ENCODE measurements around the gene SUSD2. TPM values are rescaled to one million over a fixed set of nuclear protein-coding genes. Genes with fewer than 3 reads are reported as not detected.

Gene SUSD2
- total and polyA plus RNA-seq, 2 of the 8 experiments (the other 6 are each of a cell fraction or from before 2014, with no cell fraction given) = 2.0 to 4.8 TPM

DNA sequence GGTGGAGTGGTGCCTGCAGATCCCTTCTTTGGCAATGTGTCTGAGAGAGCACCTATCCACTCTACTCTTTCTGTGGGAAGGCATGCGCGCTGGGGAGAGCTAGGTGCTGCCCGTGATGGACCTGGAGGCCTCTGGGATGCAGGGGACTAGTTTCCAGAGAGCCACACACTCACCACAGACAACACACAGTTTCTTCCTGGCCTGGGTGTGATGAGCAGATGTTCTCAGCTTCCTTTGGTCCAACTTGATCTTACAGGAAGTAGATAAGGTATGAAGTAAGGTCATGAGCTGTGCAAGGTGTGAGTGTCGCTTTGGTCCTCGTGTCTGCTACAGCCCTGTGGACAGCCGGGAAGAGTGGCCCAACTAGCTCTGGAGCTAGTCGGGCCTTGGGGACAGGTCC lies 27.3 kb upstream of the SUSD2 start:
- FAIRE-seq = no peak
- Histone ChIP-seq H4K8ac (ENCODE audit: extremely low read depth, insufficient read depth, low read length) (no peak overlapping the region), H2BK5ac (ENCODE audit: low read depth, low read length) (no peak overlapping the region), H3K27ac (ENCODE audit: low read depth, low read length) (no peak overlapping the region), H3K9me3 (ENCODE audit: insufficient read depth in 2 of 2, low read depth in 1 of 2, low read length in 1 of 2) (no peaks in the 10 kb centered on the region), H3K4me1 (replicated peaks in 1 of 4; ENCODE audit: control insufficient read depth in 3 of 4, insufficient read depth in 4 of 4, low read length in 3 of 4) (peaks cover 0 to 22% (median 11%) of the 10 kb centered on the region in 4 experiments; a peak in 6 of 7 replicates), H3K23ac (ENCODE audit: insufficient read length) (no peak overlapping the region), H4K5ac (ENCODE audit: insufficient read length, low read depth, low read length) (no peak overlapping the region), H3K36me3 (ENCODE audit: control insufficient read depth in 2 of 4, insufficient read depth in 4 of 4, low read length in 3 of 4) (no peaks in the 10 kb centered on the region), H3K14ac (ENCODE audit: insufficient read length) (no peak overlapping the region), H2BK15ac (ENCODE audit: low read length) (no peak overlapping the region; the same call in 1 of the 2 replicates), H2AK5ac (ENCODE audit: low read depth, low read length) (no peak overlapping the region), H2BK20ac (ENCODE audit: low read length) (no peak overlapping the region), H3K4ac (replicated peaks; ENCODE audit: insufficient read length, low read depth, low read length) (no peak overlapping the region), H3K56ac (replicated peaks; ENCODE audit: insufficient read length, low read depth, low read length) (no peak overlapping the region), H3K18ac (ENCODE audit: extremely low read depth, low read length) (no peak overlapping the region), H3K23me2 (ENCODE audit: low read depth, low read length) (peaks cover 10% of the 10 kb centered on the region), H2BK120ac (replicated peaks; ENCODE audit: low read depth, low read length) (no peak overlapping the region), H3K79me2 (ENCODE audit: control insufficient read depth in 1 of 2, insufficient read depth in 2 of 2, low read length in 2 of 2) (no peaks in the 10 kb centered on the region), H3K79me1 (ENCODE audit: low read depth, low read length) (no peaks in the 10 kb centered on the region), H4K91ac (replicated peaks; ENCODE audit: insufficient read length, low read length) (no peak overlapping the region), H3K27me3 (replicated peaks in 1 of 4; ENCODE audit: control insufficient read depth in 3 of 4, extremely low read depth in 1 of 4, insufficient read depth in 3 of 4, low read length in 3 of 4) (peaks cover 0 to 6% (median 1%) of the 10 kb centered on the region in 4 experiments; a peak in 3 of 7 replicates), H4K20me1 (replicated peaks in 1 of 2; ENCODE audit: control insufficient read depth in 1 of 2, insufficient read depth in 2 of 2, low read length in 2 of 2) (peaks cover 5 to 7% of the 10 kb centered on the region in 2 experiments), H3K4me3 (ENCODE audit: extremely low read depth in 1 of 4, insufficient read depth in 2 of 4, low read depth in 3 of 4, low read length in 4 of 4) (no peak overlapping the region), H2BK12ac (ENCODE audit: low read depth, low read length) (no peak overlapping the region; the same call in 1 of the 2 replicates), H3K4me2 (ENCODE audit: insufficient read depth in 1 of 2, low read depth in 2 of 2, low read length in 2 of 2) (no peak overlapping the region), H3K9ac (replicated peaks in 1 of 4; ENCODE audit: extremely low read depth in 1 of 4, low read depth in 3 of 4, low read length in 3 of 4) (no peak overlapping the region), H2AFZ (ENCODE audit: low read length) (no peak overlapping the region)
- WGBS, 2 experiments (ENCODE audit: extremely low coverage in 1 of 2, insufficient coverage in 1 of 2, insufficient read length in 1 of 2, insufficient replicate concordance in 2 of 2, low coverage in 1 of 2, low lambda C conversion rate in 2 of 2, missing lambda C conversion rate in 1 of 2) = 92% methylated on average over 7 of the region's 7 CpGs; no CpG with 5 or more reads in 1 of the 2 experiments
- POLR2A ChIA-PET (ENCODE audit: partially characterized antibody) = interaction anchor here (1.0 kb wide), 1 partner anchor 401 kb away, joined by 3 read pairs; the partner anchor contains the start of gene GUCD1
- no peak for DNase-seq (ENCODE audit: low read depth in 1 of 2, low spot score in 2 of 2)
- CTCF ChIA-PET (ENCODE audit: partially characterized antibody) = interaction anchor here (0.6 to 10.9 kb wide), 10 partner anchors 8 to 296 kb away, joined by 3 to 301 read pairs (median 8); partner anchors contain the start of genes SLC2A11 and SUSD2
- TF ChIP-seq TAF1 (IDR thresholded peaks at IDR 0.05; ENCODE audit: low read depth, low read length) (no peak), SP2 (IDR thresholded peaks at IDR 0.05; ENCODE audit: low read length) (no peak), CBX5 (IDR thresholded peaks at IDR 0.05; ENCODE audit: low read depth, low read length) (no peak)
